GM12878 (cell line): Measurements from ENCODE around the gene TPI1. TPM values are rescaled to one million over a fixed set of nuclear protein-coding genes. Genes with fewer than 3 reads are reported as not detected.

Experiments
- ESRRA ChIP-seq: IDR thresholded peaks from 2 replicates; pipeline ENCODE4 v1.6.1; 2012; ENCODE audit warnings: mild to moderate bottlenecking, low read length, improper control_type of control experiment
- IKZF2 ChIP-seq, 2 experiments: fragments of 450-650 bp; IDR thresholded peaks; 2 replicates each; pipeline ENCODE4 v1.6.1; 2017; ENCODE audit warnings: mild to moderate bottlenecking in 2 of 2, moderate library complexity in 2 of 2
- MEF2A ChIP-seq: IDR thresholded peaks from 2 replicates; pipeline ENCODE4 v1.6.1; 2011; ENCODE audit warnings: low read depth, mild to moderate bottlenecking, low read length, moderate library complexity; ENCODE audit not compliant: insufficient read depth
- NBN ChIP-seq: fragments of 450-650 bp; IDR thresholded peaks from 2 replicates; pipeline ENCODE4 v1.6.1; 2016
- NFYA ChIP-seq: IDR thresholded peaks from 2 replicates; pipeline ENCODE4 v1.6.1; 2011; ENCODE audit warnings: low read depth, mild to moderate bottlenecking, low read length, improper control_type of control experiment, borderline replicate concordance
- NRF1 ChIP-seq: conservative IDR thresholded peaks from 2 replicates; pipeline ENCODE4 v1.6.1; 2011; ENCODE audit warnings: mild to moderate bottlenecking, low read depth, low read length, improper control_type of control experiment
- SMAD5 ChIP-seq: IDR thresholded peaks from 2 replicates; pipeline ENCODE4 v1.6.1; 2016; ENCODE audit warnings: antibody characterized with exemption, low read depth
- SREBF2 ChIP-seq: IDR thresholded peaks from 2 replicates; pipeline ENCODE4 v1.6.1; 2012; ENCODE audit warnings: mild to moderate bottlenecking, low read length
- STAT1 ChIP-seq: fragments of 450-650 bp; conservative IDR thresholded peaks from 2 replicates; pipeline ENCODE4 v1.6.1; 2014; ENCODE audit warnings: antibody characterized with exemption, mild to moderate bottlenecking
- TAF1 ChIP-seq: IDR thresholded peaks from 2 replicates; pipeline ENCODE4 v1.6.1; 2011; ENCODE audit warnings: mild to moderate bottlenecking, low read depth, low read length, borderline replicate concordance
- TCF3 ChIP-seq: IDR thresholded peaks from 2 replicates; pipeline ENCODE4 v1.6.1; 2012; ENCODE audit warnings: low read depth, mild to moderate bottlenecking, low read length, borderline replicate concordance; ENCODE audit not compliant: insufficient read depth
- ZNF207 ChIP-seq: fragments of 450-650 bp; IDR thresholded peaks from 2 replicates; pipeline ENCODE4 v1.6.1; 2014; ENCODE audit warnings: antibody characterized with exemption, mild to moderate bottlenecking, borderline replicate concordance
- ZNF24 ChIP-seq: fragments of 450-650 bp; IDR thresholded peaks from 2 replicates; pipeline ENCODE4 v1.6.1; 2017; ENCODE audit warnings: antibody characterized with exemption, mild to moderate bottlenecking
- polyA plus RNA-seq, 11 experiments: library from polyadenylated mRNA; depleted of rRNA in 4 of 11; unstranded in 6 of 11; stranded (reverse) in 5 of 11; fragments of >200 nt; fragmentation: Nextera tagmentation in 4 of 11; fragmentation: Illumina TruSeq in 1 of 11; extraction: Ambion mirVana in 4 of 11; extraction: Trizol in 1 of 11; gene quantifications; 1 replicate in 1 of 11; 2 replicates in 10 of 11; pipeline versions ENCODE4 v1.2.1 to v1.2.3, GENCODE V29; 2011 to 2016; ENCODE audit warnings: inconsistent platforms in 2 of 11, missing spikeins in 2 of 11, low read depth in 1 of 11
- total RNA-seq, 4 experiments: library from RNA; depleted of rRNA in 3 of 4; stranded (reverse); fragments of >200 nt in 3 of 4; fragmentation: Illumina TruSeq in 1 of 4; extraction: Trizol in 1 of 4; gene quantifications; 2 replicates each; pipeline versions ENCODE4 v1.2.1 to v1.2.3, GENCODE V29; 2013 to 2021
- TF ChIP-seq, protein P1 (sequence below): IDR thresholded peaks from 2 replicates; pipeline ENCODE4 v1.6.1; 2011; ENCODE audit warnings: low read depth, low read length, improper control_type of control experiment, borderline replicate concordance
- TF ChIP-seq, protein P2 (sequence below): fragments of 450-650 bp; IDR thresholded peaks from 2 replicates; pipeline ENCODE4 v1.6.1; 2017; ENCODE audit warnings: mild to moderate bottlenecking, moderate library complexity
- TF ChIP-seq, protein P3 (sequence below): IDR thresholded peaks from 2 replicates; pipeline ENCODE4 v1.6.1; 2012; ENCODE audit warnings: mild to moderate bottlenecking, low read depth, low read length
- TF ChIP-seq, protein P4 (sequence below): fragments of 150-350 bp; IDR thresholded peaks from 2 replicates; pipeline ENCODE4 v1.6.1; 2016; ENCODE audit warnings: low read depth, low read length

The TPI1 gene
- total and polyA plus RNA-seq, 10 of the 15 experiments (the other 5 are each of a cell fraction or from before 2014, with no cell fraction given): 916 to 7,349 (median 1,677) TPM

DNA sequence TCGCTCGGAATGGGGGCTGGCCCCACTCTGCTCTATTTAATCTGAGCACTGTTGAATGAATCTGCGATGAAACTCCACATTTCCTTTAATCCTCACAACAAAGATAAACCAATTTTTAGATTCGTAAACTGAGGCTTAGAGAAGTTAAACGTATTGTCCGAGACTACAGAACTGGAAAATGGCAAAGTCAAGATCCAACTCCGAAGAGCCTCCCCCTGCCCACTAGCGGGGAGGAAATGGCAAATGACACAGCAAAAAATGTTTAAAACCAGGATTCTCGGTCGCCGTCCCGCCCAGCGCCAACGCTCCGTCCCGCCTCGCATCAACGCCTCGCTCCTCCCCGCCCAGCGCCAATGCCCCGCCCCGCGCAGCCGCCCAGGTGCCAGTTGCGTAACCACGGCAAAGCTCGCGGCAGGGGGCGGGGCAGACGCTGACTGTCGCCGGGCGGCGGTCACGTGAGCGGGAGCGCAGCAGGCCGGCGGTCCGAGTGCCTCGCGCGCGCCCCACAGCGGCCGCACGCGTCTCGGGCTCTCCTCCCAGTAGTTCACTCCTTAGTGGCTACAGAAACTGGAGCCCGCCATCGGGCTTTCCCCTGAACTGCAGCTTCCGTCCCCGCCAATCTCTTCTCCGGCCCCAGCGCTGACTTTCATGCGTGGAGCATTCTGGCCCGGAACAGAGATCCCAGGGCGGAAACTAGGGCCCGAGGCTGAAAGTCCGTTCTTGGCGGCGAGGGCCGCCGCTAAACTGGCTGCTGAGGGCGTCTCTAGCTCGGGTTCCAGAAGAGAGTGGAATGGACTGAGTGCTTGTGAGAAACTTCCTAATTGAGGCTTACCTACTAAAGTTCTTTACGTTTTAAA, 23.7 kb downstream of the TPI1 start (continued):
- TF ChIP-seq NFYA: no peak
- TF ChIP-seq, protein P1, sequence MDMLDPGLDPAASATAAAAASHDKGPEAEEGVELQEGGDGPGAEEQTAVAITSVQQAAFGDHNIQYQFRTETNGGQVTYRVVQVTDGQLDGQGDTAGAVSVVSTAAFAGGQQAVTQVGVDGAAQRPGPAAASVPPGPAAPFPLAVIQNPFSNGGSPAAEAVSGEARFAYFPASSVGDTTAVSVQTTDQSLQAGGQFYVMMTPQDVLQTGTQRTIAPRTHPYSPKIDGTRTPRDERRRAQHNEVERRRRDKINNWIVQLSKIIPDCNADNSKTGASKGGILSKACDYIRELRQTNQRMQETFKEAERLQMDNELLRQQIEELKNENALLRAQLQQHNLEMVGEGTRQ: peak; percentile 89
- peak; percentile 23 for TF ChIP-seq NBN
- peak; percentile 86 for TF ChIP-seq ZNF24
- TF ChIP-seq SMAD5: peak; percentile 54; the same call in 1 of the 2 replicates
- TF ChIP-seq IKZF2 (IDR thresholded peaks at IDR 0.05): no peak; a peak in 2 of 4 replicates
- TF ChIP-seq ZNF207: peak; percentile 68
- TF ChIP-seq, protein P2, sequence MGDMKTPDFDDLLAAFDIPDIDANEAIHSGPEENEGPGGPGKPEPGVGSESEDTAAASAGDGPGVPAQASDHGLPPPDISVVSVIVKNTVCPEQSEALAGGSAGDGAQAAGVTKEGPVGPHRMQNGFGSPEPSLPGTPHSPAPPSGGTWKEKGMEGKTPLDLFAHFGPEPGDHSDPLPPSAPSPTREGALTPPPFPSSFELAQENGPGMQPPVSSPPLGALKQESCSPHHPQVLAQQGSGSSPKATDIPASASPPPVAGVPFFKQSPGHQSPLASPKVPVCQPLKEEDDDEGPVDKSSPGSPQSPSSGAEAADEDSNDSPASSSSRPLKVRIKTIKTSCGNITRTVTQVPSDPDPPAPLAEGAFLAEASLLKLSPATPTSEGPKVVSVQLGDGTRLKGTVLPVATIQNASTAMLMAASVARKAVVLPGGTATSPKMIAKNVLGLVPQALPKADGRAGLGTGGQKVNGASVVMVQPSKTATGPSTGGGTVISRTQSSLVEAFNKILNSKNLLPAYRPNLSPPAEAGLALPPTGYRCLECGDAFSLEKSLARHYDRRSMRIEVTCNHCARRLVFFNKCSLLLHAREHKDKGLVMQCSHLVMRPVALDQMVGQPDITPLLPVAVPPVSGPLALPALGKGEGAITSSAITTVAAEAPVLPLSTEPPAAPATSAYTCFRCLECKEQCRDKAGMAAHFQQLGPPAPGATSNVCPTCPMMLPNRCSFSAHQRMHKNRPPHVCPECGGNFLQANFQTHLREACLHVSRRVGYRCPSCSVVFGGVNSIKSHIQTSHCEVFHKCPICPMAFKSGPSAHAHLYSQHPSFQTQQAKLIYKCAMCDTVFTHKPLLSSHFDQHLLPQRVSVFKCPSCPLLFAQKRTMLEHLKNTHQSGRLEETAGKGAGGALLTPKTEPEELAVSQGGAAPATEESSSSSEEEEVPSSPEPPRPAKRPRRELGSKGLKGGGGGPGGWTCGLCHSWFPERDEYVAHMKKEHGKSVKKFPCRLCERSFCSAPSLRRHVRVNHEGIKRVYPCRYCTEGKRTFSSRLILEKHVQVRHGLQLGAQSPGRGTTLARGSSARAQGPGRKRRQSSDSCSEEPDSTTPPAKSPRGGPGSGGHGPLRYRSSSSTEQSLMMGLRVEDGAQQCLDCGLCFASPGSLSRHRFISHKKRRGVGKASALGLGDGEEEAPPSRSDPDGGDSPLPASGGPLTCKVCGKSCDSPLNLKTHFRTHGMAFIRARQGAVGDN: peak; percentile 91
- TF ChIP-seq SREBF2: 0 out of 2 replicates have a peak, but pooled peaks have one; percentile 5
- no peak for TF ChIP-seq ESRRA
- TF ChIP-seq TCF3: peak; percentile 42; the same call in 1 of the 2 replicates
- TF ChIP-seq MEF2A: peak; percentile 56; the same call in 1 of the 2 replicates
- 0 out of 2 replicates have a peak, but pooled peaks have one; percentile 86 for TF ChIP-seq STAT1
- peak; percentile 87 for TF ChIP-seq TAF1
- TF ChIP-seq, protein P3, sequence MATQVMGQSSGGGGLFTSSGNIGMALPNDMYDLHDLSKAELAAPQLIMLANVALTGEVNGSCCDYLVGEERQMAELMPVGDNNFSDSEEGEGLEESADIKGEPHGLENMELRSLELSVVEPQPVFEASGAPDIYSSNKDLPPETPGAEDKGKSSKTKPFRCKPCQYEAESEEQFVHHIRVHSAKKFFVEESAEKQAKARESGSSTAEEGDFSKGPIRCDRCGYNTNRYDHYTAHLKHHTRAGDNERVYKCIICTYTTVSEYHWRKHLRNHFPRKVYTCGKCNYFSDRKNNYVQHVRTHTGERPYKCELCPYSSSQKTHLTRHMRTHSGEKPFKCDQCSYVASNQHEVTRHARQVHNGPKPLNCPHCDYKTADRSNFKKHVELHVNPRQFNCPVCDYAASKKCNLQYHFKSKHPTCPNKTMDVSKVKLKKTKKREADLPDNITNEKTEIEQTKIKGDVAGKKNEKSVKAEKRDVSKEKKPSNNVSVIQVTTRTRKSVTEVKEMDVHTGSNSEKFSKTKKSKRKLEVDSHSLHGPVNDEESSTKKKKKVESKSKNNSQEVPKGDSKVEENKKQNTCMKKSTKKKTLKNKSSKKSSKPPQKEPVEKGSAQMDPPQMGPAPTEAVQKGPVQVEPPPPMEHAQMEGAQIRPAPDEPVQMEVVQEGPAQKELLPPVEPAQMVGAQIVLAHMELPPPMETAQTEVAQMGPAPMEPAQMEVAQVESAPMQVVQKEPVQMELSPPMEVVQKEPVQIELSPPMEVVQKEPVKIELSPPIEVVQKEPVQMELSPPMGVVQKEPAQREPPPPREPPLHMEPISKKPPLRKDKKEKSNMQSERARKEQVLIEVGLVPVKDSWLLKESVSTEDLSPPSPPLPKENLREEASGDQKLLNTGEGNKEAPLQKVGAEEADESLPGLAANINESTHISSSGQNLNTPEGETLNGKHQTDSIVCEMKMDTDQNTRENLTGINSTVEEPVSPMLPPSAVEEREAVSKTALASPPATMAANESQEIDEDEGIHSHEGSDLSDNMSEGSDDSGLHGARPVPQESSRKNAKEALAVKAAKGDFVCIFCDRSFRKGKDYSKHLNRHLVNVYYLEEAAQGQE: no peak
- TF ChIP-seq, protein P4, sequence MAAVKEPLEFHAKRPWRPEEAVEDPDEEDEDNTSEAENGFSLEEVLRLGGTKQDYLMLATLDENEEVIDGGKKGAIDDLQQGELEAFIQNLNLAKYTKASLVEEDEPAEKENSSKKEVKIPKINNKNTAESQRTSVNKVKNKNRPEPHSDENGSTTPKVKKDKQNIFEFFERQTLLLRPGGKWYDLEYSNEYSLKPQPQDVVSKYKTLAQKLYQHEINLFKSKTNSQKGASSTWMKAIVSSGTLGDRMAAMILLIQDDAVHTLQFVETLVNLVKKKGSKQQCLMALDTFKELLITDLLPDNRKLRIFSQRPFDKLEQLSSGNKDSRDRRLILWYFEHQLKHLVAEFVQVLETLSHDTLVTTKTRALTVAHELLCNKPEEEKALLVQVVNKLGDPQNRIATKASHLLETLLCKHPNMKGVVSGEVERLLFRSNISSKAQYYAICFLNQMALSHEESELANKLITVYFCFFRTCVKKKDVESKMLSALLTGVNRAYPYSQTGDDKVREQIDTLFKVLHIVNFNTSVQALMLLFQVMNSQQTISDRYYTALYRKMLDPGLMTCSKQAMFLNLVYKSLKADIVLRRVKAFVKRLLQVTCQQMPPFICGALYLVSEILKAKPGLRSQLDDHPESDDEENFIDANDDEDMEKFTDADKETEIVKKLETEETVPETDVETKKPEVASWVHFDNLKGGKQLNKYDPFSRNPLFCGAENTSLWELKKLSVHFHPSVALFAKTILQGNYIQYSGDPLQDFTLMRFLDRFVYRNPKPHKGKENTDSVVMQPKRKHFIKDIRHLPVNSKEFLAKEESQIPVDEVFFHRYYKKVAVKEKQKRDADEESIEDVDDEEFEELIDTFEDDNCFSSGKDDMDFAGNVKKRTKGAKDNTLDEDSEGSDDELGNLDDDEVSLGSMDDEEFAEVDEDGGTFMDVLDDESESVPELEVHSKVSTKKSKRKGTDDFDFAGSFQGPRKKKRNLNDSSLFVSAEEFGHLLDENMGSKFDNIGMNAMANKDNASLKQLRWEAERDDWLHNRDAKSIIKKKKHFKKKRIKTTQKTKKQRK: no peak
- TF ChIP-seq NRF1: peak; percentile 74
